ENCODE measurements around the gene NCKAP5. TPM values are rescaled to one million over a fixed set of nuclear protein-coding genes. Genes with fewer than 3 reads are reported as not detected.

NCKAP5 gene
- total RNA-seq, 4 donors from 2014 or later = 0.03 to 0.55 (median 0.33) TPM

DNA sequence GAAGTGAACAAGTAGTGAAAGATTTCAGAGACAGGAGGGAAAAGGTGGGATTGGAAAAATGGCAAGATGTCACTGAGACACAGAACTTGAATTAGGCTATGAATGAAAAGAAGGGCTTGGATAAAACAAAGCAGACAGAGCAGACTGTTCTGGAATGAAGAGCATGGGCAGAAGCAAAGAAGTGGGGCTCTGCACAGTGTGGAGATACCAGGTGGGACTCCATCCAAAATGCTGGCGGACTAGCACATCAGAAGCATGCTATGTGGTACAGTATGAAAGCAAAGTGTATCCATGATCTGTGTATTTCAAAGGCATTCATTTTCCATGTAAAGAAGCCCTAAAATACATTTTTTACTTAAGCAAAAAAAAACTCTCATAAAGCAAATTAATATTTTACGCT is 487.4 kb downstream of the NCKAP5 start:
- Histone ChIP-seq H3K36me3 (no peaks in the 10 kb centered on the region), H3K27me3 (no peaks in the 10 kb centered on the region), H3K4me3 (no peak overlapping the region), H3K27ac (no peak overlapping the region), H3K9me3 (no peaks in the 10 kb centered on the region), H3K4me1 (no peaks in the 10 kb centered on the region)
- no peak for DNase-seq
- in situ Hi-C loops (cut with MboI; ENCODE audit: low sequenced_read_pairs in 4 of 4) = no loop called here
- intact Hi-C loops (cut with DNase I; ENCODE audit: low total_unique reads) = no loop called here
- TF ChIP-seq, protein P1, sequence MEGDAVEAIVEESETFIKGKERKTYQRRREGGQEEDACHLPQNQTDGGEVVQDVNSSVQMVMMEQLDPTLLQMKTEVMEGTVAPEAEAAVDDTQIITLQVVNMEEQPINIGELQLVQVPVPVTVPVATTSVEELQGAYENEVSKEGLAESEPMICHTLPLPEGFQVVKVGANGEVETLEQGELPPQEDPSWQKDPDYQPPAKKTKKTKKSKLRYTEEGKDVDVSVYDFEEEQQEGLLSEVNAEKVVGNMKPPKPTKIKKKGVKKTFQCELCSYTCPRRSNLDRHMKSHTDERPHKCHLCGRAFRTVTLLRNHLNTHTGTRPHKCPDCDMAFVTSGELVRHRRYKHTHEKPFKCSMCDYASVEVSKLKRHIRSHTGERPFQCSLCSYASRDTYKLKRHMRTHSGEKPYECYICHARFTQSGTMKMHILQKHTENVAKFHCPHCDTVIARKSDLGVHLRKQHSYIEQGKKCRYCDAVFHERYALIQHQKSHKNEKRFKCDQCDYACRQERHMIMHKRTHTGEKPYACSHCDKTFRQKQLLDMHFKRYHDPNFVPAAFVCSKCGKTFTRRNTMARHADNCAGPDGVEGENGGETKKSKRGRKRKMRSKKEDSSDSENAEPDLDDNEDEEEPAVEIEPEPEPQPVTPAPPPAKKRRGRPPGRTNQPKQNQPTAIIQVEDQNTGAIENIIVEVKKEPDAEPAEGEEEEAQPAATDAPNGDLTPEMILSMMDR (IDR thresholded peaks at IDR 0.05 in 4 of 5, conservative IDR thresholded peaks at IDR 0.05 in 1 of 5) = no peak
- TF ChIP-seq POLR2A (IDR thresholded peaks at IDR 0.05) = no peak
- no peak for ATAC-seq

GRCh38 chr2:133078667-133079411 is 489.4 kb downstream of the NCKAP5 start:
- H3K27me3 ChIP-seq = no peaks in the 10 kb centered on the region
- H3K4me1 ChIP-seq = no peaks in the 10 kb centered on the region
- no peak overlapping the region for H3K27ac ChIP-seq
- intact Hi-C loops (cut with DNase I; ENCODE audit: low total_unique reads) (no loop called here), in situ Hi-C loops (cut with MboI; ENCODE audit: low sequenced_read_pairs in 4 of 4) (no loop called here)
- H3K4me3 ChIP-seq = no peak overlapping the region
- no peak for TF ChIP-seq POLR2A (IDR thresholded peaks at IDR 0.05)
- TF ChIP-seq, protein P1 (IDR thresholded peaks at IDR 0.05 in 4 of 5, conservative IDR thresholded peaks at IDR 0.05 in 1 of 5) = no peak
- no peak for ATAC-seq
- H3K36me3 ChIP-seq = no peaks in the 10 kb centered on the region
- H3K9me3 ChIP-seq = no peaks in the 10 kb centered on the region
- DNase-seq = no peak

GRCh38 chr2:133077269-133077822 is 490.9 kb downstream of the NCKAP5 start:
- TF ChIP-seq, protein P1 (IDR thresholded peaks at IDR 0.05 in 4 of 5, conservative IDR thresholded peaks at IDR 0.05 in 1 of 5) = no peak
- TF ChIP-seq POLR2A (IDR thresholded peaks at IDR 0.05) = no peak

DNA sequence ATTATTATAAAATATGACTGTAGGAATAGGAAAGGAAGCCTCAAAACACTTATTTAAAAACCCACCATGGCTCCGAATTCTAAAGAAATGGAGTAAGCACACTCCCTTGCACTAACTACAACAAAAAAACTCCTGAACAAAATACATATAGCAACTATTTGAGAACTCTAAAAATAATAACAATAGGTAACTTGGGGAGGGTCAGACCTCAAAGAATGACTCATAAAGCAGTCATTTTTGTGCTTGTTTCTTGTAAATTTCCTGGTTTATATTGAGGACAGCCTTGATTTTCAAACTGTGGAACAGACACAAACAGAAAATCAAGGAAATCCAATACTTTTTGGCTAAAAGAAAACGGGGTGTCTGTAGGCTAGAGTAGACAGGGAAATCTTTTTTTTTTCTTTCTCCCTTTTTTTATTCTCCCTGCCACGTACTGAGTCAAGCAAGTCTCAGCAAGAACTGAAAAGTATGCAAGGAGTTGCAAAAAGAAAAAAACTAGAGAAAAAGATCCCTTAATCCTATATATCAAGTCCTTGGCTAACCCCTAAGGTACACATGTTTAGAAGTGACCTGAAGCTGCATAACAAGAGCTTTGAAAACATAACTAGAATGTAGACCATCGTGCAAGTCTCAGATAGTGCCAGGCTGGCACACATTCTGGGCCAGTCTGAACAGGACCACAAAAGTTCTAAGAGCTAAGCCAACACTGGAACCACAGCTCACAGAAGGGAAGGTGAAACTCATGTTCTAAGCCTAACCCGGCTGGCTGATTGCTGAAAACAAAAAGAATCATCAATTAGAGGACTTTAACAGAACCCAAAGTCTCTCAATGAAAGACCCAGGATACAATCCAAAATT is 495.2 kb downstream of the NCKAP5 start:
- in situ Hi-C loops (cut with MboI; ENCODE audit: low sequenced_read_pairs in 4 of 4) = no loop called here
- H3K27ac ChIP-seq = no peak overlapping the region
- intact Hi-C loops (cut with DNase I; ENCODE audit: low total_unique reads) = no loop called here

More at GRCh38 chr2:133077269-133077822, 490.9 kb downstream of the NCKAP5 start:
- Histone ChIP-seq H3K27ac (no peak overlapping the region), H3K27me3 (no peaks in the 10 kb centered on the region), H3K4me1 (no peaks in the 10 kb centered on the region), H3K36me3 (no peaks in the 10 kb centered on the region), H3K9me3 (no peaks in the 10 kb centered on the region), H3K4me3 (no peak overlapping the region)
- no peak for DNase-seq
- ATAC-seq = no peak
- intact Hi-C loops (cut with DNase I; ENCODE audit: low total_unique reads) (no loop called here), in situ Hi-C loops (cut with MboI; ENCODE audit: low sequenced_read_pairs in 4 of 4) (no loop called here)

More for the DNA sequence above, 495.2 kb downstream of the NCKAP5 start:
- no peaks in the 10 kb centered on the region for H3K36me3 ChIP-seq
- H3K9me3 ChIP-seq = no peaks in the 10 kb centered on the region
- H3K4me3 ChIP-seq = no peak overlapping the region
- ATAC-seq (no peak), DNase-seq (no peak)
- no peaks in the 10 kb centered on the region for H3K4me1 ChIP-seq
- no peaks in the 10 kb centered on the region for H3K27me3 ChIP-seq
- TF ChIP-seq, protein P1 (IDR thresholded peaks at IDR 0.05 in 4 of 5, conservative IDR thresholded peaks at IDR 0.05 in 1 of 5) = no peak
- no peak for TF ChIP-seq POLR2A (IDR thresholded peaks at IDR 0.05)
